ENCODE measurements around the gene CRYGC. TPM values are rescaled to one million over a fixed set of nuclear protein-coding genes. Genes with fewer than 3 reads are reported as not detected.

The CRYGC gene, protein sequence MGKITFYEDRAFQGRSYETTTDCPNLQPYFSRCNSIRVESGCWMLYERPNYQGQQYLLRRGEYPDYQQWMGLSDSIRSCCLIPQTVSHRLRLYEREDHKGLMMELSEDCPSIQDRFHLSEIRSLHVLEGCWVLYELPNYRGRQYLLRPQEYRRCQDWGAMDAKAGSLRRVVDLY
- not detected for total RNA-seq

DNA sequence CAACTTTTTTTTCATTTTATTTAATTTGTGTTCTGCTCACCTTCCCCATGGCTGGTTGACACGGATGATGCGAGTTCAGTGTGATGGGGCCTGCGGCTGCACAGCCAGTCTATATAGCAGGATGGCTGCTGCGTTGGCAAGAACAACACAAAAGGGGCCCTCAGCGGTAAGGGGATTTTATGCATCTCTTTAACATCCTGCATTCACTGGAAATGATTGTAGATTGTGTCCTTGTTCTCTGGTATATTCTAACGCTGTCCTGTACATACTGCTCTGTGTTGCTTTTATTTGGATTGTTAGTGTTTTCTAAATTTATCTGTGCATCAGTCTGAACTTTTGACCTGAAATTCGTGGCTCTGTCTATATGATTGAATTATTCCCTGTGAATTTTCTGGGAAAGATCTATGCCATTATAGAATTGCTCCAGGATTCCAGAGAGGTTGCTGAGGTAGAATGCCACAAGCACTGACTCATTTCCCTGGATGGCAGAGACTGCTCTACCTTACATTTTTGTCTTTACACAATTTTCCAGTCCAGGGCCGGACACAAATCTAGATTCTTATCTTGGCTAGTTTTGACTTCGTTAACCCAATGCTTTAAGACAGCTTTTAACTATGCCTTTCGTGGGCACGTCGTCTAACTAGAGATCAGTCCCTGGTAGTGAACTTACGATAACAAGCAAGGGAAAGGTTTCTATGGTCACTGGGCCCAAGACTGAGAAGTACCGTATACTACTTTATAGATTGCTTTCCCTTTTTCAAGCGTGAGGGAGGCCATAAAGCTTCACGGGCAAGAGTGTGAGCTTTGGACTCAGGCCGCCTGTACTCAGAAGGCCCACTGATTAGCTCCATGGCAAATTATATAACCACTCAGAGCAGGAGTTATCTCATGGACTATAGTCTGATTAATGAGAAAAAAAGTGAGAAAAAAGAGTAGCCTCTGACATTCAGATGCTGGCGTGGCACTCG, at the start of gene CRYGC:
CRYGC (minus strand) TSS at position 85 of the 968 bp plus-strand sequence; CDS start at position 49, 36 bp downstream.
- H3K4me1 ChIP-seq: no peaks in the 10 kb centered on the region
- H3K4me3 ChIP-seq: no peak within 1 kb of the TSS
- no peaks in the 10 kb centered on the region for H3K36me3 ChIP-seq
- no peak within 1 kb of the TSS for H3K27ac ChIP-seq
- no peak for DNase-seq (ENCODE audit: low spot score in 2 of 2)
- H3K27me3 ChIP-seq: no peaks in the 10 kb centered on the region
- intact Hi-C loops (cut with DNase I; ENCODE audit: low total_unique reads): no loop called here
- no peaks in the 10 kb centered on the region for H3K9me3 ChIP-seq
- TF ChIP-seq POLR2AphosphoS5 (IDR thresholded peaks at IDR 0.05): no peak
- TF ChIP-seq POLR2A (IDR thresholded peaks at IDR 0.05): no peak
- TF ChIP-seq, protein P1, sequence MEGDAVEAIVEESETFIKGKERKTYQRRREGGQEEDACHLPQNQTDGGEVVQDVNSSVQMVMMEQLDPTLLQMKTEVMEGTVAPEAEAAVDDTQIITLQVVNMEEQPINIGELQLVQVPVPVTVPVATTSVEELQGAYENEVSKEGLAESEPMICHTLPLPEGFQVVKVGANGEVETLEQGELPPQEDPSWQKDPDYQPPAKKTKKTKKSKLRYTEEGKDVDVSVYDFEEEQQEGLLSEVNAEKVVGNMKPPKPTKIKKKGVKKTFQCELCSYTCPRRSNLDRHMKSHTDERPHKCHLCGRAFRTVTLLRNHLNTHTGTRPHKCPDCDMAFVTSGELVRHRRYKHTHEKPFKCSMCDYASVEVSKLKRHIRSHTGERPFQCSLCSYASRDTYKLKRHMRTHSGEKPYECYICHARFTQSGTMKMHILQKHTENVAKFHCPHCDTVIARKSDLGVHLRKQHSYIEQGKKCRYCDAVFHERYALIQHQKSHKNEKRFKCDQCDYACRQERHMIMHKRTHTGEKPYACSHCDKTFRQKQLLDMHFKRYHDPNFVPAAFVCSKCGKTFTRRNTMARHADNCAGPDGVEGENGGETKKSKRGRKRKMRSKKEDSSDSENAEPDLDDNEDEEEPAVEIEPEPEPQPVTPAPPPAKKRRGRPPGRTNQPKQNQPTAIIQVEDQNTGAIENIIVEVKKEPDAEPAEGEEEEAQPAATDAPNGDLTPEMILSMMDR (IDR thresholded peaks at IDR 0.05): no peak

DNA sequence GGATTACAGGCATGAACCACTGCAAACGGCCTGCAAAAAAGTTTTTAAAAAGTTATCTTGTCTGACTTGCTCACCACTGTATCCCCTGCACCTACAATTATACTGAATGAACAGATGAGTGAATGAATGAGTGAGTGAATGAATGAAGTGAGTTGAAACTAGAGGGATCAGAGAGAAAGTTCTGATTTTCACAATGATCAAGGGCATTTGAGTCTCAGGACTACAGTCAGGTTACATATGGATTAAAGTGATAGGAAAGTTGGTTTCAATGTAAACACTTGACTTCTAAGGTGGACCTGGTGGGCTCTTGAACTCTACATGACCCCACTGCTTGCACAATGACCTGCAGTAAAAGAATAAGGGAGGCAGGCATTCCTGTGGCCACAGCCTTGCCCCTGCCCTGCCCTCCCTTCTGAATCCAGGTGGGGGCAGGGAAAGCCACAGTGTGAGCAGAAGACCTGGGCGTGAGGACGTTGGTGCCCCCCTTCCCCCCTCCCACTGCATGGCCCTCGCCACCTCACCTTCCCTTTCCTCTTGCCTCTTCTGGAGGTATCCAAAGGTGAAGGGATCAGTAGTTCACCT, 49.5 kb upstream of the CRYGC start:
- Histone ChIP-seq H3K4me1 (no peaks in the 10 kb centered on the region), H3K27me3 (no peaks in the 10 kb centered on the region), H3K9me3 (no peaks in the 10 kb centered on the region), H3K27ac (no peak overlapping the region), H3K36me3 (no peaks in the 10 kb centered on the region), H3K4me3 (no peak overlapping the region)
- no peak for DNase-seq (ENCODE audit: low spot score in 2 of 2)
- intact Hi-C loops (cut with DNase I; ENCODE audit: low total_unique reads): no loop called here
- TF ChIP-seq POLR2AphosphoS5 (IDR thresholded peaks at IDR 0.05) (no peak), POLR2A (IDR thresholded peaks at IDR 0.05) (no peak)
- TF ChIP-seq, protein P1 (IDR thresholded peaks at IDR 0.05): no peak

DNA sequence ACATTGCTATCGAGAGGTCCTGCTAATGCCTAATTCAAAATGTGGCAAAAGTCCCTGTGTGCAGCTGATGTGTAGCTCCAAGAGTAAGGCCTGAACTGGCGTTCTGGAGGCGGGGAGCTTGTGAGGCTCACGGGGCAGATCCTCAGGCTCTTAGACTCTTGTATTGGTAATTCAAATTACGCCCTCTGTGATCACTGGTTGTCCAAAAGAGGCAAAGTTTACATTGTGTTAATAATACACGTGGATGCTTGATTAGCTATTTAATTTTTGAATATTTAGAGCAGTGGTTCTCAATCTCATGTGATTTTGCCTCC, 46.2 kb upstream of the CRYGC start:
- intact Hi-C loops (cut with DNase I; ENCODE audit: low total_unique reads): no loop called here
- no peak overlapping the region for H3K27ac ChIP-seq
- H3K36me3 ChIP-seq: no peaks in the 10 kb centered on the region
- H3K27me3 ChIP-seq: no peaks in the 10 kb centered on the region
- no peaks in the 10 kb centered on the region for H3K9me3 ChIP-seq
- H3K4me3 ChIP-seq: no peak overlapping the region
- TF ChIP-seq, protein P1 (IDR thresholded peaks at IDR 0.05): no peak
- TF ChIP-seq POLR2A (IDR thresholded peaks at IDR 0.05) (no peak), POLR2AphosphoS5 (IDR thresholded peaks at IDR 0.05) (no peak)
- no peak for DNase-seq (ENCODE audit: low spot score in 2 of 2)
- no peaks in the 10 kb centered on the region for H3K4me1 ChIP-seq

DNA sequence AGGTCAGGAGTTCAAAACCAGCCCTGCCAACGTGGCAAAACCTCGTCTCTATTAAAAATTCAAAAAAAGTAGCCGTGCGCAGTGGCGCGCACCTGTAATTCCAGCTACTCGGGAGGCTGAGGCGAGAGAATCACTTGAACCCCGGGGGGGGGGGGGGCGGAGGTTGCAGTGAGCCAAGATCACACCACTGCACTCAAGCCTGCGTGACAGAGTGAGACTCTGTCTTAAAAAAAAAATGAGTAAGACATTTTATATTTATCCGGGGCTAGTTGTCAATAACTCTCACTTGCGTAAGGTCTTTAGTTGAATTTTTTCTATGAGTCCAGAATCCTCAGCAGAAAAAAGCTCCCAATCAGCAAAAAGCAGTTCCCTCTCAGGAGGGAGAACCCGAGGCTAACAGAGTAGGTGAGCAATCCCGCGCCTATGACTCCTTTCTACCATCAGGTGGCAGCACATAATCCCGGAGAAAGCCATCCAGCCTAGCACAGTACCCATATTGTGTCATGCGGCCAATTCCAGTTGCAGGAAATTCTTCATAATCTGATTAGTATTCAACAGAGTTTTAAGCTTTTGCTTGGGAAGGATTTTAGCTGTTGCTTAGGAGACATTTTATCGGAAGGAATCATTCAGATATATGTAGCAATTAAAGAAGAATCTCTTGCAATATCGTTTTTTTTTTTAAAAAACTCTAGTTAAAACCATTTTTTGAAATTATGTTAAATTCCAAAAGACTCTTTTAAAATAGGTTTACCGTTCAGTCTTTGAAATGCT, 45.6 kb upstream of the CRYGC start:
- no peak for TF ChIP-seq POLR2AphosphoS5 (IDR thresholded peaks at IDR 0.05)
- TF ChIP-seq, protein P1 (IDR thresholded peaks at IDR 0.05): peak; percentile 39 to 82 (median 65)
- no peaks in the 10 kb centered on the region for H3K4me1 ChIP-seq
- no peak overlapping the region for H3K27ac ChIP-seq
- intact Hi-C loops (cut with DNase I; ENCODE audit: low total_unique reads): no loop called here
- H3K9me3 ChIP-seq: no peaks in the 10 kb centered on the region
- no peak overlapping the region for H3K4me3 ChIP-seq
- no peaks in the 10 kb centered on the region for H3K36me3 ChIP-seq
- H3K27me3 ChIP-seq: no peaks in the 10 kb centered on the region
- DNase-seq (ENCODE audit: low spot score in 2 of 2): peak; percentile 56 to 71

Measured in breast epithelium (tissue), 4 donors.